Measurements from ENCODE around the gene SHC3.

SHC3 gene

GRCh38 chr9:89049646-89050045, 129.0 kb downstream of the SHC3 start:
- no peak for DNase-seq

DNA sequence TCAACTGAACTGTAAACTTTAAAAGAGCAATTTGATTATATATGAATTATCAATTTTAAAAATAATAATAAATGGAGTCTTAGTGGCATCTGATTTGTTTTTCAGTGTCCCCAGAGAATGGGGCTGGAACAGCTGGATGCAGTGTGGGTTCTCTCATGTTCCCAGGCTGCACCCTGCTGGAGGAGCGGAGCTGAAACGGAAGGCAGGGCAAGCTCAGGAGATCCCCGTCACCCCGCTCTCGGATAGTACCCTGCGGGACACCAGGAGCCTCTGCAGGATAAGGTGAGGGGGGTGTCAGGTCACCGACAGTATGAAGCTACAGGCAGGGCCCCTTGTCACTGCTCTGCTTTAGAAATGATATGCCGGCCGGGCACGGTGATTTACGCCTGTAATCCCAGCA, 130.0 kb downstream of the SHC3 start:
- no peak for DNase-seq

GRCh38 chr9:89047667-89048066, 131.0 kb downstream of the SHC3 start:
- no peak for DNase-seq

DNA sequence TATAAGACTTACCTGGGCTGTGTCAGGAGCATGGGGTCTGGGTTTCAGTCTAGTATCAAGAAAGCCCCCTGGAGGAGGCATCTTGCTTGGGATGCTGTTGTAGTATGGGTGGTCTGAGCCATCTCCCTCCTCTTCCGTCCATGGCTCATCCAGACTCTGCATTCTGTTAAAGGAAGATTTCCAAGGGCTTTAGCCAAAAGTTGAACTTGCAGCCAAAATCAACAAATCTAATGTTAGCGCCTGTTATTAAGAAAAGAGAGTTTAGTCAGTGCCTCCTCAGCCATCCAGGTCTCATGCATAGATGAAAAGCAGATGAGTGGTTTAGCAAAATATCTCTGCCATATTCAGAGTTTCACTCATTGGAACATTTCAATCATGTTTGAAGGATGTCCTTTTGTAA, 131.8 kb downstream of the SHC3 start:
- no peak for DNase-seq

GRCh38 chr9:89044881-89045280, 133.7 kb downstream of the SHC3 start:
- DNase-seq, result no peak

GRCh38 chr9:89044104-89044503, 134.5 kb downstream of the SHC3 start:
- no peak for DNase-seq

GRCh38 chr9:89042984-89043383, 135.6 kb downstream of the SHC3 start:
- no peak for DNase-seq

GRCh38 chr9:89039664-89040063, 139.0 kb downstream of the SHC3 start:
- no peak for DNase-seq

DNA sequence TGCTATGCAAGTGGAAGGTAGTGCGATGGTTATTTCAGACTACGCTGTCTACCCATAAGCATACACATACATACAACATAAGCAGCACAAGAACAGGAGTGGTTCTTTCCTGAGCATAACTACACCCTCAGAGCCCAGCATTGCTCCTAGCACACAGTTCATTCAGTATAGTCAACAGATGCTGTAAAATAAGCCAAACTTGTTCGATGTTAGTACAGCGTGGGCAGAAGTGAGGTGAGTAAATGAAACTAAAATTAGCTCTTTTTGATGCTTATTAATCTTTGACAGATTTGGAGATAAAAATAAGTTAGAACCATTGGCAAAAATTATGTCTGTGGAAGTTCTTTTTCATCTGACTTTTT, 139.5 kb downstream of the SHC3 start:
- DNase-seq, result no peak

- no peak for DNase-seq
Measured at GRCh38 chr9:89038382-89039103, 140.1 kb downstream of the SHC3 start.

DNA sequence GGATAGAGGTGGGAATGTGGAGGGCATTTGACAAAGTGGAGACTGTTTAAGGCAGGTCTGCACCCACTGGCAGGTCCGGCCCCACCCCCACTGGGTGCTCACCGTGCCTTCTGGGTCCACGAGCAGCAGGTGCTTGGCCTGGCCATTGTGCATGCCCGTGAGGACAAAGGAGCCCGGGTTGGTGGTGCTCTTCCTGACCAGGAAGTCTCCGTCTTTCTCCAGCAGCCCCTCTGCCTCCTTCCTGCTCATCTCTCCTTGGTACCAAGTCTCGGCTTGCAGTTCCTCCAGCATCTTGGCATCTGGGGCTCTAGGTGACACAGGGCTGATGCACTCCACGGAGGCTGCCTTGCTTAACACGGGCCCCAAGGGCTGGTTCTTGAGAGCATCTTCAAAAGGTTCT, 140.7 kb downstream of the SHC3 start:
- no peak for DNase-seq

DNA sequence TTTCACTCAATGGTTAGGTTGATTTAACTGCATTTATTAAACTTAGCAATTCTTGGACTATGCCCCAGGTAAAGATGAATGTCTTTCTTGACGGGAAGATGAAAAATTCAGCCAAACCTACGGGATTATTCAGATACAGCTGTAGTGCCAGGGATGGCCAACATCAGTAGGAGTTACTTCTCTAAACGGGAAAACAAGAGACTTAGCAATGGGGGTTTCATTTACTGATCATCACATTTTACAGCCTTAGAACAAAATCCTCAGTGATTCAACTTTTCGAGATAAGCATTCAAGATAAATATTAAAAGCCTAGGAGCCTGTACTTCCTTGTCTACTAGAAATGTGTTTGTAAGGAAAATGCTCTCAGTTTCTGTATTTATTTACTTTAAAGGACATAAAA, 141.3 kb downstream of the SHC3 start:
- DNase-seq, result no peak

- no peak for DNase-seq
Measured at GRCh38 chr9:89036891-89037290, 141.7 kb downstream of the SHC3 start.

GRCh38 chr9:89036383-89036782, 142.2 kb downstream of the SHC3 start:
- DNase-seq, result no peak

GRCh38 chr9:89032661-89033060, 146.0 kb downstream of the SHC3 start:
- no peak for DNase-seq

GRCh38 chr9:89032173-89032572, 146.4 kb downstream of the SHC3 start:
- DNase-seq, result no peak

DNA sequence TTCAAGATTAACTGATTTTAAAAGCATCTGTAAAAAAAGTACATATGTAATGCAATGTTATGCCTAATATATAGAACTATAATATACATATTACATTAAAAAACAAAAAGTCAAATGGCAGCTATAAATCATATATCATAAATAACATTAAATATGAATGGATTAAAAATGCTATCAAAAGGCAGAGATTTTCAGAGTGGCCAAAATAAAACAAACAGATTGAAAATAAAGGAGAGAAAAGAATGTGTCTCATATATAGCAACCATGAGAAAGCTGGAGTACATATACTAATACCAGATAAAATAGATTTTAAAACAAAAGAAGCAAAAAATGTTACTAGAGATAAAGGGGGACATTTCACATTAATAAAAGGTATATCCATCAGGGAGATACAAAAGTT, 148.8 kb downstream of the SHC3 start:
- DNase-seq, result no peak

DNA sequence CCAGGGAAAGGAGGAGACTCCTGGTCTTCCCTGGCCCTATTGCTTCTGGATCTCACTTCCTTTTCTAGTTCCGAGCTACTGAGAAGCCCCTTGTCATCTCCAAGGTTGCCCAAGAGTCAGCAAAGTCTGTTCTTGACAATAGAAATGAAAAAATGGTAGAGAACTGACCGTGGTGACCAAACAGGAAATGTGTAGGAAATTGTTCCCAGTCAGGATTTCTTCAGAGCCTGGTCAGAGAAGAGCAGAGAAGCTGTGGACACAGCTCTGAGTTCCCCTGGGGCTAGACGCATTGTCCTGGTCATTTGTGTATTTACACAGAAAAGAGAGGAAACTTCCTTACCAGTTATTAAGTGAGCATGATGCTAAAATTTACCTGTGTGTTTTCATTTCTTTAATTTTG, 151.7 kb downstream of the SHC3 start:
- DNase-seq, result no peak

DNA sequence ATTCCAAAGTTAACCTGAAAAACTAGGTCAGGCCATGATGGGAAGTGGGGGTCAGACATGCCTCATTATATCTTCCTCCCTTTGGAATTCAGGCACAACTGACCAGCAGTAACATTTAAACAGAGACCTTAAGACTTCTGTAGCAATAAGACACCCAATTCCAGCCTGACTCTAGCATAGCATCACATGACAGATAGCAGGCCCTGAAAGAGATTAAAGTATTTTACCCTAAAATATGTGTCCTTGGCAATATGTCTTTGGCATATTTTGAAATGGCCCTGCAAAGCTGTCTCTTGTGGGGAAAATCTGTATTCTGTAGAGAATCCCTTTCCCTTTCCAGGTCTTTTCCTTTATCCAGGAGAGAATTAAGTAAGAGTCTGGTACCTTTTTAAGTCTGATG, 153.1 kb downstream of the SHC3 start:
- DNase-seq, result no peak

DNA sequence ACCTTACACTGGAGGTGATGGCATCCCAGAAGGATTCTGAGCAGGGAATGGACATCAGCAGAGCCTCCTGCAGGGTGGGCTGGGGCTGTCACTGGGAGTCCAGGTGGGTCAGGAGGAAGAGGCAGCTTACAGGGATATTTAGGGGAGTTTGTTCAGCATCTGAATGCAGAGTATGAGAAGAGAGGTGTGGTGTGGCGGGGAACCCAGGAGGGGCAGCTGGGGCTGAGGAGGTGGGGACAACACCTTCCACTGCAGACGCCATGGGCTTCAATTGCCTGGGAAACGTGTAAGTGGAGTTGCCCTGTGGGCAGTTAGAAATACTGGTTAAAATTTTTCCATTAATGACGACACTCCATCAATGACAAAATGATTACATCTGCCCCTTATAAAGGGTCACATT, 153.9 kb downstream of the SHC3 start:
- no peak for DNase-seq

DNA sequence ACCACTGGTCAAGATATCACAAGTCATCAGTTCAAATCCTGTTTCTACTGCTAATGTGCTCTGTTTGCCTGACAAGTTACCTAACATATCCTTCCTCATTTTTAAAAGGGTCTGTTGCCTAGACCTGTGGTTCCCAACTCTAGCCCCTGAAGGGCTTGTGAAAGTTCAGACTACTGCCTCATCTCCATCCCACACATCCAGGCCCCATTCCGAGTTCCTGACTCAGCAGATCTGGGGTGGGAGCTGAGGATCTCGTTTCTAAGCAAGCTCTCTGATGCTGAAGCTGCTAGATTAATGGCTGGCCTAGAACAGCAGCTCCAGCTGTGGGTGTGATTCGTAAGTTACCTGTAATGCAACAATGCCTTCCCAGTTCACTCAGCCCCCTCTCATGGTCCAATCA, 154.9 kb downstream of the SHC3 start:
- no peak for DNase-seq

DNA sequence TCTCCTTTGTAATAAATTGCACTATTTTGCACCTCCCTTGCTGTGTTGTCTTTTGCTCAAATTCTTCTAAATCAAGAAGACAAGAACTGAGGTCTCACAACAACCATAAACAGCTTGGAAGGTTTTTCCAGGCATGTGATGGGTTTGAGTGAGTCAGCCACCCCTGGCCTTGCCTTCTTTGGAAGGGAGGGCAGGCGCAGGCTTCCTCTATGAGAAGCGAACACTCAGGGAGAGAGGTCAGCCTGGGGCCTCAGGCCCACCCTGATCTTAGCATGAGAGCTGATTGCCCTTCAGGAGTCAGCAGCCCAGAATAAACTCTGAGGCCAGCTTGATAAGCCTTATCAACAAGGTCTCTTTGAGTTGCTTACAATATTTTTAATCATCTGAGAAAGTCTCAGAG, 155.7 kb downstream of the SHC3 start:
- DNase-seq, result no peak

GRCh38 chr9:89022001-89022759, 156.4 kb downstream of the SHC3 start:
- no peak for DNase-seq

DNA sequence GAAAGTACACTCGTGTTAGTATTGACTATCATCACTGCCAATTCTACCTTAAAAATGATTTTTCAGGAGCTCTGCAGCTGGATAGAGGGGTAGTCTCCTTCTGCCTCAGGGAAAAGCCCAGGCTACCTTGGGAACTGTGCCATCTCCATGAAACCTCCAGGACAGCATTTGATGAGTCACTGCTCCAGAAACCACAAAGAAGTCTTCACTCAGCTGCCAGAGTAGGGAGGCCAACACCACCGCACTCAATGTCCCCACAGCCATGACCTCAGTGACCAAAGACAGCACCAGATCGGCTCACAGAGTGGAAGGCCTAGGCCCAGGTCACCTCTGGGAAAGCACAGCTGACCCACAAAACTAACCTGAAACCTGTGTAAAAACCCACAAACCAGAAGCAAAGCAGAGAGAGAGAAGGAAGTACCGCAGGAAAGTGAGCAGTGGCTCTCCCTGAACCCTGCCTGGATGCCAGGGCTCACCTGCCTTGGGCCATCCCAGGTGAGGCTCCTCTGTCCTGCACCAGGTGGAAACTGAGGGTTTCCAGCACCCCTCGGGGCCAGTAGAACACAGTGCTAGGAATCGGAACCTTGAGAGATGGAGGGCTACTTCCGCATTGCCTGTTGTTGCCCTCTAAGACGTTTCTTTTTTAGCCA, 157.3 kb downstream of the SHC3 start:
- no peak for DNase-seq
